HG03571 (cell line): Measurements from ENCODE around the gene MRPL3.

Source experiments
- ATAC-seq: cut with Tn5 transposase; IDR thresholded peaks from one replicate; pipeline ENCODE4 v1.9.1; 2021; ENCODE audit not compliant: unreplicated experiment

Gene MRPL3

DNA sequence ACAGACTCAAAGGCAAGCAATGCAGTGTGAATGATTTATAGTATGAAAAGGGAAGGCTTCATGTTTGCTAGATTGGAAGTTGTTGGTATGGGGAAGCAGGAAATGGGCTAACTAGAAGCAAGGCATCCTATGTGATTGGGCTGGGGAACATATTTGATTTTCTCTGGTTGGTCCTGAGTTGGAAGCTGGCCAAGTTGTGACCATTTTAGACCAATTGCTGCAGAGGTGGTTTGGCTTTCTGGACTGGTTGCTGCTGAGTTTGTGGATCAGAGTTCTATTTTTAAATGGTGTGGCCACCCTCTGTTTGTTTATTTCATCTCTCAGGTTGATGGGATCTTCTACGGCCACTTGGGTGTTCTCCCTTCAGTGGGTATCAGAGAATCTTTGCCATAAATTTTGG lies 81.5 kb downstream of the MRPL3 start:
- ATAC-seq = no peak

DNA sequence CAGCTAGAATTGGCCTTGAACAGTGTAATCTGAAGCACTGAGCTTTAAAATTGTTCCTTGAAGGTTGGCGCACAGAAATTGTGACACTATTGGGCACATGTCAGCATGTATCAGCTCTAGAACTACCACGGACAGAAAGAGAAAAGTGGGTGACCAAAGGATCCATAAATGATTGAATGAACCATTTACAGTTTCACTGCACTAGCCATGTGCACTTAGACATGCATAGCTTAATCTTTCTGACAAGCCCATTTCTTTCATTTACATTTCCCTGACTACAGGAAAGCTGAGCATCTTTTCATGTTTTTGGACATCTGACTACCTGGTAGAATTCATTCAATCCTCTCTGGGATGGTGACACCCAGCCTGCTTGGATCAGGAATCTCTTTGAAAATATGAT lies 85.0 kb downstream of the MRPL3 start:
- ATAC-seq = no peak
